Cardiac muscle cell (in vitro differentiated cells and primary cell): Measurements from ENCODE around the gene PRR5. TPM values are rescaled to one million over a fixed set of nuclear protein-coding genes. Genes with fewer than 3 reads are reported as not detected.
A peak's percentile ranks its signal among the peaks of the same experiment; 100 is the strongest.

Experiments
- DNase-seq, 2 donors: peaks; one replicate each; pipeline versions ENCODE4 v3.0.0 to v3.0.0-alpha.2; 2010 to 2017; ENCODE audit warnings: low read depth in 1 of 2, low spot score in 1 of 2
- H3K27ac ChIP-seq: fragments of 200-600 bp; sonication (generic); 2 replicates; pipeline ENCODE4 v1.5.1; 2016
- H3K27me3 ChIP-seq: fragments of 200-600 bp; sonication (generic); 2 replicates; pipeline ENCODE4 v1.6.0; 2016; ENCODE audit warnings: control low read depth
- H3K36me3 ChIP-seq: fragments of 200-600 bp; sonication (generic); 2 replicates; pipeline ENCODE4 v1.5.1; 2016; ENCODE audit warnings: control low read depth
- H3K4me1 ChIP-seq: fragments of 200-600 bp; sonication (generic); 2 replicates; pipeline ENCODE4 v1.8.1; 2017; ENCODE audit warnings: low read depth, mild to moderate bottlenecking, mixed run types
- H3K4me3 ChIP-seq: fragments of 200-600 bp; sonication (generic); 2 replicates; pipeline ENCODE4 v1.5.1; 2016; ENCODE audit warnings: mild to moderate bottlenecking
- H3K9me3 ChIP-seq: fragments of 200-600 bp; sonication (generic); 2 replicates; pipeline ENCODE4 v1.5.1; 2017; ENCODE audit warnings: low read depth, mild to moderate bottlenecking, control low read depth
- polyA plus RNA-seq: library from polyadenylated mRNA; unstranded; fragments of >200 nt; fragmentation: Nextera tagmentation; extraction: Ambion mirVana; gene quantifications from 2 replicates; pipeline ENCODE4 v1.2.1, GENCODE V29; 2016
- total RNA-seq: library from RNA; depleted of rRNA; stranded (reverse); fragments of >200 nt; gene quantifications from 2 replicates; pipeline ENCODE4 v1.2.3, GENCODE V29; 2016
- TF ChIP-seq, protein P1 (sequence below): IDR thresholded peaks from 2 replicates; pipeline ENCODE4 v1.5.1; 2012; ENCODE audit warnings: low read depth, mild to moderate bottlenecking, low read length

Gene PRR5
- total and polyA plus RNA-seq, 2 experiments from 2014 or later, result 36.5 to 41.7 TPM

DNA sequence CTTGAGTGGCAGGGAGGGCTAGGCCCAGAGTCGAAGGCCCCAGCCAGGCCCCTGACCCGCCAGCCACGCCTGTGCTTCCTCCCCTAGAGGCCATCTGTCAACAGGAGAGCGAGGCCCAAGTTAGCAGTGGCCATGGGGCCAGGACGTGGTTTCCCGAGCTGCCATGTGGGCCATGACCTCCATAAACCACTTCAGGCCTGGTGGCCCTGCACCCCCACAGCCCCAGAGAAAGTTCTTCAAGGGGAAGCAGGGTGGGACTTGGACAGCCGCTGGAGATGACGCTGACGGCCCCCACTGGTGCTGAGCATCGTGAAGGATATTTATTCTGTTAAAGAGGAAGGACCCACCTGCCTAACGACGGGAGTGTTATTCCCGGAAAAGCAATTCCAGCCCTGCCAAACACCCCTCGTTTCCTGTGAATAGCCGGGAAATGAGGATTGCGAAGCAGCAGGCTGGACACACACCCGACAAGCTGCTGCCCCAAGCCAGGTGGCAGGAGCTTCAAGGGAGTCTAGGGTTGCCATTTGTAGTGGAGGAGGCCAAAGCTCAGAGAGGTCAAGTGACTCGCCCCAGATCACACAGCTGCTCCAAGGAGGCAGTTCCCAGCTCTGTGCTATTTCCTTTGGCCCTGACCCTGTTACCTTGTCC, 12.8 kb downstream of the PRR5 start:
- Histone ChIP-seq H3K9me3 (no peaks in the 10 kb centered on the region), H3K36me3 (no peaks in the 10 kb centered on the region), H3K27ac (peak overlapping the region; percentile 58), H3K4me3 (no peak overlapping the region), H3K27me3 (no peaks in the 10 kb centered on the region), H3K4me1 (peaks cover 11% of the 10 kb centered on the region)
- peak in 1 of 2 donors; percentile 55 for DNase-seq
- TF ChIP-seq, protein P1, sequence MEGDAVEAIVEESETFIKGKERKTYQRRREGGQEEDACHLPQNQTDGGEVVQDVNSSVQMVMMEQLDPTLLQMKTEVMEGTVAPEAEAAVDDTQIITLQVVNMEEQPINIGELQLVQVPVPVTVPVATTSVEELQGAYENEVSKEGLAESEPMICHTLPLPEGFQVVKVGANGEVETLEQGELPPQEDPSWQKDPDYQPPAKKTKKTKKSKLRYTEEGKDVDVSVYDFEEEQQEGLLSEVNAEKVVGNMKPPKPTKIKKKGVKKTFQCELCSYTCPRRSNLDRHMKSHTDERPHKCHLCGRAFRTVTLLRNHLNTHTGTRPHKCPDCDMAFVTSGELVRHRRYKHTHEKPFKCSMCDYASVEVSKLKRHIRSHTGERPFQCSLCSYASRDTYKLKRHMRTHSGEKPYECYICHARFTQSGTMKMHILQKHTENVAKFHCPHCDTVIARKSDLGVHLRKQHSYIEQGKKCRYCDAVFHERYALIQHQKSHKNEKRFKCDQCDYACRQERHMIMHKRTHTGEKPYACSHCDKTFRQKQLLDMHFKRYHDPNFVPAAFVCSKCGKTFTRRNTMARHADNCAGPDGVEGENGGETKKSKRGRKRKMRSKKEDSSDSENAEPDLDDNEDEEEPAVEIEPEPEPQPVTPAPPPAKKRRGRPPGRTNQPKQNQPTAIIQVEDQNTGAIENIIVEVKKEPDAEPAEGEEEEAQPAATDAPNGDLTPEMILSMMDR, result no peak

DNA sequence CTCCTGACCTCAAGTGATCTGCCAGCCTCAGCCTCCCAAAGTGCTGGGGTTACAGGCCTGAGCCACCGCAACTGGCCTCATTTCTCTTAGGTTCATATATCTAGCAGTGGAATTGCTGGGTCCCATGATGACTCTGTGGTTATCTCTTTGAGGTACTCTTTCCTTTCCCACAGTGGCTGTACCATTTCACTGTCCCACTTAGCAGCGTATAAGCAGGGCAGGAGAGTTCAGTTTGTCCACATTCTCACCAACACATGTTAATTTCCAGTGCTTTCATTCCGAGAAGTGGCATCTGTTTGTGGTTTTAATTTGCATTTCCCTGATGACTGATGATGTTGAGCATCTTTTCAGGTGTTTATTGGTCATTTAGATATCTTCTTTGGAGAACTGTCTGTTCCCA, 16.4 kb downstream of the PRR5 start:
- H3K27ac ChIP-seq, result no peak overlapping the region
- no peak for DNase-seq
- no peaks in the 10 kb centered on the region for H3K36me3 ChIP-seq
- TF ChIP-seq, protein P1, result no peak
- no peaks in the 10 kb centered on the region for H3K27me3 ChIP-seq
- H3K9me3 ChIP-seq, result no peaks in the 10 kb centered on the region
- H3K4me3 ChIP-seq, result no peak overlapping the region
- peaks cover 4% of the 10 kb centered on the region for H3K4me1 ChIP-seq

DNA sequence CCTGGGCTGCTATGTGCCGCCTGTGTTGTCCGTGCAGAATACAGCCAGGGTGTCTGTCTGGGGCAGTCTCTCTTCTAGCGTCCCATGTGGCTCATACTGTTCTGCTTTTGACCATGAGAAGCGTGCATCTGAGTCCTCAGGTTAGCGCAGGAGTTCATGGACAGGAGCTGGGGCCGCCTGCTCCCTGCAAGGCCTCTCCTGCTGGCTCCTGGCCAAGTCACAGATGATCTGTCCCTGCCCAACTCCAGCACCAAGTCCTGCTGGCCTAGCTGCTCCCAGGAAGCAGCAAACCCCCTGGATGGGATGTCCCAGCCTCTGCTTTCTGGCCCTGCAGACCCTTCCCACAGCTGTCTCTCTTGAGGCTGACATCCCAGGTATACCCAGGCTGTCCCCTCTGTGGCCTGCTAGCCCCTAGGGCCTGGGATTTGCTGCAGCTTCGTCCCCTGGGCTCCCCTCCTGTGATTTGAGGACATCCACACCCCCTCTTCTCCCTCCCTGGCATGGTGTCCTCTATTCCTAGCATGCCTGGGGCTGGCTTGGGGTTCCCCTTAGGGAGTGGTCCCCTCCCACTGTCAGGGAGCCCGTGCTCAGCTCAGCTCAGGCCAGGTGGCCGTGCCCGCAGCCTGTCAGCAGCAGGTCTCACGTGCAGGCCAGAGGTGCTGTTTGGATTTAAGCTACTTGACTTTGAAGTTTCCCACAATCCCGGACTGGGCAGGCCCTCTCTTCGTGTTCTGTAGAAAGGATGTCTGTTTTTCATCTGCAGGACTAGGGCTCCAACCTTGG, 17.8 kb downstream of the PRR5 start:
- peak overlapping the region; percentile 47 for H3K27ac ChIP-seq
- peak in 1 of 2 donors; percentile 80 for DNase-seq
- H3K36me3 ChIP-seq, result no peaks in the 10 kb centered on the region
- H3K9me3 ChIP-seq, result no peaks in the 10 kb centered on the region
- peaks cover 6% of the 10 kb centered on the region for H3K4me1 ChIP-seq
- no peak overlapping the region for H3K4me3 ChIP-seq
- H3K27me3 ChIP-seq, result no peaks in the 10 kb centered on the region
- TF ChIP-seq, protein P1, result no peak

DNA sequence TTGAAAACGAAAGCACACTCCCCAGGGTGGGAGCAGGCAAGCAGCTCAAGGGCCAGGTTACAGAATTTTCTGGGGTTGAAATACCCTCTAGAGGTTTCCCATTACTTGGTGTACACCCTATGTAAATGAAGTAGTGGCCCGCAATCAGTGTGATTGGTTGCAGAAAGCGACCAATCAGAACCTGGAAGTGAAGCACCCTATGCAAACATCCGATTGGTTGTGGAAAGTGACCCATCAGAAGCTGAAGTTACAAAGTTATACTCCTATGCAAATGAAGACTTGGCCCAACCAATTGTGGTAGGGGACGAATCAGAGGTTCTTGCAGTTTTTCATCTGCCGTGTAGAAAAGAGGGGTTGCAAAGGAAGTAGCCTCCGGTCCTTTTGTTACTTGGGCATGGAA, 19.2 kb downstream of the PRR5 start:
- Histone ChIP-seq H3K27ac (no peak overlapping the region), H3K4me1 (peaks cover 13% of the 10 kb centered on the region), H3K4me3 (no peak overlapping the region), H3K27me3 (no peaks in the 10 kb centered on the region), H3K36me3 (no peaks in the 10 kb centered on the region), H3K9me3 (no peaks in the 10 kb centered on the region)
- TF ChIP-seq, protein P1, result no peak
- peak in 1 of 2 donors; percentile 64 for DNase-seq

DNA sequence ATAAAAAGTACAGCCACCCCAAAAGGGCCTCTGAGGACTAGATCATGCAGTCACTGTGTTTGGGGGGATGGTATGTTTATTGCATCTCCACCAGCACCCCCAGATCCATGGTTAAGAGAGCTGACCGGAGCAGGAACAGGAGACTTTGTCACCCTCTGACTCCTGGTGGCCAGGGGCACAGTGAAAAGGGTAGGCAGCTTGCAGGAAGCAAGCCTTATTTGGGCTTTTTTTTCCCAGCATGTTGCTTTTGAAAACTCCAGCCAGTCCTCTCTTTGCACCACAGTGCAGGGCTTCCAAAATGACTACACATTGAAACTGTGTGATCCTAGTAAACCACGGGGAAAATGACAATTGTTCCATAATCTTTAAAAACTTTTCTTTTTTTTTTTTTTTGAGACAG, 20.6 kb downstream of the PRR5 start:
- no peaks in the 10 kb centered on the region for H3K9me3 ChIP-seq
- TF ChIP-seq, protein P1, result no peak
- DNase-seq, result no peak

More for the DNA sequence above, 20.6 kb downstream of the PRR5 start:
- Histone ChIP-seq H3K27me3 (no peaks in the 10 kb centered on the region), H3K4me1 (peaks cover 13% of the 10 kb centered on the region), H3K36me3 (no peaks in the 10 kb centered on the region), H3K4me3 (no peak overlapping the region), H3K27ac (no peak overlapping the region)
